ENCODE data around the gene LRP1B. TPM values are rescaled to one million over a fixed set of nuclear protein-coding genes. Genes with fewer than 3 reads are reported as not detected.

Gene LRP1B
- total RNA-seq, 2 donors from 2014 or later: 0.79 to 1.8 TPM

GRCh38 chr2:140986456-140986855 is 1144.4 kb downstream of the LRP1B start:
- DNase-seq: no peak
- no peaks in the 10 kb centered on the region for H3K27me3 Mint-ChIP-seq (ENCODE audit: insufficient read depth)
- H3K27me3 ChIP-seq (ENCODE audit: control insufficient read depth, insufficient read depth, low read length, poor library complexity, severe bottlenecking): no peaks in the 10 kb centered on the region
- no peak overlapping the region for H3K9ac ChIP-seq (ENCODE audit: extremely low read depth, low read length, poor library complexity, severe bottlenecking)
- no peaks in the 10 kb centered on the region for H3K36me3 Mint-ChIP-seq (ENCODE audit: low read depth)
- TF ChIP-seq, protein P1, sequence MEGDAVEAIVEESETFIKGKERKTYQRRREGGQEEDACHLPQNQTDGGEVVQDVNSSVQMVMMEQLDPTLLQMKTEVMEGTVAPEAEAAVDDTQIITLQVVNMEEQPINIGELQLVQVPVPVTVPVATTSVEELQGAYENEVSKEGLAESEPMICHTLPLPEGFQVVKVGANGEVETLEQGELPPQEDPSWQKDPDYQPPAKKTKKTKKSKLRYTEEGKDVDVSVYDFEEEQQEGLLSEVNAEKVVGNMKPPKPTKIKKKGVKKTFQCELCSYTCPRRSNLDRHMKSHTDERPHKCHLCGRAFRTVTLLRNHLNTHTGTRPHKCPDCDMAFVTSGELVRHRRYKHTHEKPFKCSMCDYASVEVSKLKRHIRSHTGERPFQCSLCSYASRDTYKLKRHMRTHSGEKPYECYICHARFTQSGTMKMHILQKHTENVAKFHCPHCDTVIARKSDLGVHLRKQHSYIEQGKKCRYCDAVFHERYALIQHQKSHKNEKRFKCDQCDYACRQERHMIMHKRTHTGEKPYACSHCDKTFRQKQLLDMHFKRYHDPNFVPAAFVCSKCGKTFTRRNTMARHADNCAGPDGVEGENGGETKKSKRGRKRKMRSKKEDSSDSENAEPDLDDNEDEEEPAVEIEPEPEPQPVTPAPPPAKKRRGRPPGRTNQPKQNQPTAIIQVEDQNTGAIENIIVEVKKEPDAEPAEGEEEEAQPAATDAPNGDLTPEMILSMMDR (conservative IDR thresholded peaks at IDR 0.05): no peak
- H3K4me3 Mint-ChIP-seq: no peak overlapping the region
- no peaks in the 10 kb centered on the region for H3K9me3 Mint-ChIP-seq
- no peak overlapping the region for H3K27ac Mint-ChIP-seq
- WGBS, 2 experiments (ENCODE audit: insufficient coverage in 1 of 2, insufficient read length in 1 of 2): 100% methylated on average over 1 of the region's 1 CpG; no CpG with 5 or more reads in 1 of the 2 experiments
- H3K4me1 ChIP-seq (ENCODE audit: control insufficient read depth, insufficient read depth, low read length): no peaks in the 10 kb centered on the region
- peaks cover 2% of the 10 kb centered on the region for H3K4me1 Mint-ChIP-seq
- no peaks in the 10 kb centered on the region for H3K9me3 ChIP-seq (ENCODE audit: control insufficient read depth, low read length)
- no peak overlapping the region for H3K27ac ChIP-seq (ENCODE audit: low read depth, low read length)
- no peaks in the 10 kb centered on the region for H3K36me3 ChIP-seq (ENCODE audit: control insufficient read depth, insufficient read depth, low read length)
- no peak overlapping the region for H3K4me3 ChIP-seq (ENCODE audit: low read length)

- H3K9me3 ChIP-seq (ENCODE audit: control insufficient read depth, low read length): no peaks in the 10 kb centered on the region
- no peak overlapping the region for H3K27ac Mint-ChIP-seq
- no peak overlapping the region for H3K27ac ChIP-seq (ENCODE audit: low read depth, low read length)
- H3K4me1 Mint-ChIP-seq: no peaks in the 10 kb centered on the region
- H3K9me3 Mint-ChIP-seq: no peaks in the 10 kb centered on the region
- no peak overlapping the region for H3K4me3 Mint-ChIP-seq
- TF ChIP-seq, protein P1 (conservative IDR thresholded peaks at IDR 0.05): no peak
- H3K4me3 ChIP-seq (ENCODE audit: low read length): no peak overlapping the region
- H3K36me3 ChIP-seq (ENCODE audit: control insufficient read depth, insufficient read depth, low read length): no peaks in the 10 kb centered on the region
- H3K27me3 ChIP-seq (ENCODE audit: control insufficient read depth, insufficient read depth, low read length, poor library complexity, severe bottlenecking): no peaks in the 10 kb centered on the region
- no peak for DNase-seq
- H3K9ac ChIP-seq (ENCODE audit: extremely low read depth, low read length, poor library complexity, severe bottlenecking): no peak overlapping the region
- no peaks in the 10 kb centered on the region for H3K36me3 Mint-ChIP-seq (ENCODE audit: low read depth)
- H3K4me1 ChIP-seq (ENCODE audit: control insufficient read depth, insufficient read depth, low read length): no peaks in the 10 kb centered on the region
- H3K27me3 Mint-ChIP-seq (ENCODE audit: insufficient read depth): no peaks in the 10 kb centered on the region
These were observed 1155.6 kb downstream of the LRP1B start for GRCh38 chr2:140975237-140975636.

- no peak for DNase-seq
- Mint-ChIP-seq H3K36me3 (ENCODE audit: low read depth) (no peaks in the 10 kb centered on the region), H3K27me3 (ENCODE audit: insufficient read depth) (no peaks in the 10 kb centered on the region), H3K9me3 (no peaks in the 10 kb centered on the region), H3K4me3 (no peak overlapping the region), H3K27ac (no peak overlapping the region), H3K4me1 (no peaks in the 10 kb centered on the region)
- Histone ChIP-seq H3K36me3 (ENCODE audit: control insufficient read depth, insufficient read depth, low read length) (no peaks in the 10 kb centered on the region), H3K4me3 (ENCODE audit: low read length) (no peak overlapping the region), H3K27me3 (ENCODE audit: control insufficient read depth, insufficient read depth, low read length, poor library complexity, severe bottlenecking) (no peaks in the 10 kb centered on the region), H3K9ac (ENCODE audit: extremely low read depth, low read length, poor library complexity, severe bottlenecking) (no peak overlapping the region), H3K9me3 (ENCODE audit: control insufficient read depth, low read length) (no peaks in the 10 kb centered on the region), H3K4me1 (ENCODE audit: control insufficient read depth, insufficient read depth, low read length) (no peaks in the 10 kb centered on the region), H3K27ac (ENCODE audit: low read depth, low read length) (no peak overlapping the region)
- WGBS, 2 experiments (ENCODE audit: insufficient coverage in 1 of 2, insufficient read length in 1 of 2): 92% methylated on average over 1 of the region's 1 CpG; no CpG with 5 or more reads in 1 of the 2 experiments
- TF ChIP-seq, protein P1 (conservative IDR thresholded peaks at IDR 0.05): no peak
These were observed 1158.1 kb downstream of the LRP1B start for GRCh38 chr2:140972724-140973123.
